A673 (cell line): ENCODE measurements around the gene PKNOX2. TPM values are rescaled to one million over a fixed set of nuclear protein-coding genes. Genes with fewer than 3 reads are reported as not detected.

Experiments used
- BruUV-seq: library from RNA; stranded (reverse); fragments of 400-500 nt; replicated peaks from 2 replicates; lab custom pipeline; 2021; lab: Mats Ljungman, UMichigan
- CTCF ChIA-PET: fragments of 300-600 bp; sonication (Branson Sonifier 250); formaldehyde crosslinking; loops from one replicate; lab custom pipeline; 2022; ENCODE audit warnings: antibody characterized with exemption; lab: Charles Lee
- POLR2A ChIA-PET: fragments of 300-600 bp; sonication (Branson Sonifier 250); formaldehyde crosslinking; loops from one replicate; lab custom pipeline; 2022; ENCODE audit warnings: antibody characterized with exemption; ENCODE audit not compliant: low non-redundant PET; lab: Charles Lee
- DNase-seq: peaks from one replicate; pipeline ENCODE4 v3.0.0-alpha.2; 2015; ENCODE audit warnings: low spot score
- H3K27ac ChIP-seq: fragments of 200-600 bp; sonication (generic); 2 replicates; pipeline ENCODE4 v1.5.1; 2016; ENCODE audit warnings: mixed run types, low read depth, mild to moderate bottlenecking, mixed read lengths, antibody characterized with exemption, low read length; ENCODE audit not compliant: poor library complexity, severe bottlenecking
- H3K27me3 ChIP-seq: fragments of 200-600 bp; sonication (generic); replicated peaks from 2 replicates; pipeline ENCODE4 v1.6.1; 2017; ENCODE audit warnings: mixed run types, low read depth, mild to moderate bottlenecking, mixed read lengths, antibody characterized with exemption, low read length; ENCODE audit not compliant: insufficient read depth, poor library complexity
- H3K36me3 ChIP-seq: fragments of 200-600 bp; sonication (generic); 2 replicates; pipeline ENCODE4 v1.6.1; 2016; ENCODE audit warnings: mixed run types, mild to moderate bottlenecking, mixed read lengths, antibody characterized with exemption, low read length; ENCODE audit not compliant: insufficient read depth, poor library complexity, severe bottlenecking
- H3K4me1 ChIP-seq: fragments of 200-600 bp; sonication (generic); 2 replicates; pipeline ENCODE4 v1.6.1; 2017; ENCODE audit warnings: mixed run types, mild to moderate bottlenecking, mixed read lengths, antibody characterized with exemption, low read length; ENCODE audit not compliant: insufficient read depth, poor library complexity, severe bottlenecking
- H3K4me3 ChIP-seq: fragments of 200-600 bp; sonication (generic); 2 replicates; pipeline ENCODE4 v1.5.1; 2016; ENCODE audit warnings: low read depth, mixed run types, mild to moderate bottlenecking, mixed read lengths, low read length; ENCODE audit not compliant: poor library complexity, severe bottlenecking
- H3K9me3 ChIP-seq: fragments of 200-600 bp; sonication (generic); 2 replicates; pipeline ENCODE4 v1.6.1; 2016; ENCODE audit warnings: mixed run types, low read depth, mild to moderate bottlenecking, mixed read lengths, antibody characterized with exemption, low read length; ENCODE audit not compliant: poor library complexity, severe bottlenecking
- CTCF ChIP-seq: fragments of 300-800, 200-600 bp; sonication (generic); conservative IDR thresholded peaks from 2 replicates; pipeline ENCODE4 v1.5.1; 2017; ENCODE audit warnings: low read depth, mild to moderate bottlenecking, antibody characterized with exemption, low read length, moderate library complexity, mixed read lengths
- EZH2 ChIP-seq: fragments of 200-600 bp; sonication (generic); IDR thresholded peaks from 2 replicates; pipeline ENCODE4 v1.6.1; 2017; ENCODE audit warnings: borderline replicate concordance, low read depth, mild to moderate bottlenecking, mixed read lengths, antibody characterized with exemption, low read length; ENCODE audit not compliant: poor library complexity, severe bottlenecking
- intact Hi-C: fragments of 100-400 bp; cut with micrococcal nuclease; formaldehyde crosslinking; loops from one replicate; pipeline ENCODE4 v1.10.0; 2022; ENCODE audit not compliant: unreplicated experiment
- total RNA-seq: library from RNA; stranded (reverse); gene quantifications from 2 replicates; pipeline ENCODE4 v1.2.3, GENCODE V29; 2021

PKNOX2 gene
- total RNA-seq, 1 experiment from 2014 or later: 1.1 TPM

GRCh38 chr11:125242141-125242775, 77.7 kb downstream of the PKNOX2 start:
- CTCF ChIA-PET: no interaction called here
- no peak for TF ChIP-seq CTCF
- no peak for TF ChIP-seq EZH2

GRCh38 chr11:125244166-125244565, 79.6 kb downstream of the PKNOX2 start:
- no peaks in the 10 kb centered on the region for H3K9me3 ChIP-seq
- CTCF ChIA-PET: no interaction called here

More at GRCh38 chr11:125242141-125242775, 77.7 kb downstream of the PKNOX2 start:
- intact Hi-C loops: no loop called here
- H3K4me1 ChIP-seq: no peaks in the 10 kb centered on the region
- peaks cover 14% of the 10 kb centered on the region for H3K27me3 ChIP-seq
- no peak for DNase-seq
- H3K9me3 ChIP-seq: no peaks in the 10 kb centered on the region
- no peak overlapping the region for H3K4me3 ChIP-seq
- no peaks in the 10 kb centered on the region for H3K36me3 ChIP-seq
- BruUV-seq: no TSS peak
- H3K27ac ChIP-seq: no peak overlapping the region
- POLR2A ChIA-PET: no interaction called here

GRCh38 chr11:125245299-125245698, 80.7 kb downstream of the PKNOX2 start:
- H3K4me3 ChIP-seq: no peak overlapping the region
- H3K4me1 ChIP-seq: no peaks in the 10 kb centered on the region
- no peak for DNase-seq
- no peaks in the 10 kb centered on the region for H3K9me3 ChIP-seq
- no peak overlapping the region for H3K27ac ChIP-seq
- TF ChIP-seq EZH2 (no peak), CTCF (no peak)
- BruUV-seq: no TSS peak
- intact Hi-C loops: no loop called here
- H3K27me3 ChIP-seq: peaks cover 5% of the 10 kb centered on the region
- no peaks in the 10 kb centered on the region for H3K36me3 ChIP-seq
- POLR2A ChIA-PET: no interaction called here
- CTCF ChIA-PET: no interaction called here

More at GRCh38 chr11:125244166-125244565, 79.6 kb downstream of the PKNOX2 start:
- no peaks in the 10 kb centered on the region for H3K36me3 ChIP-seq
- no peak overlapping the region for H3K4me3 ChIP-seq
- H3K27me3 ChIP-seq: peaks cover 14% of the 10 kb centered on the region
- H3K4me1 ChIP-seq: no peaks in the 10 kb centered on the region
- intact Hi-C loops: no loop called here
- no peak overlapping the region for H3K27ac ChIP-seq
- no peak for TF ChIP-seq EZH2
- no peak for TF ChIP-seq CTCF
- POLR2A ChIA-PET: no interaction called here
- BruUV-seq: no TSS peak
- DNase-seq: no peak
